Tibial nerve (tissue), 4 donors: ENCODE data around the gene UNKL. TPM values are rescaled to one million over a fixed set of nuclear protein-coding genes. Genes with fewer than 3 reads are reported as not detected.

ENCODE experiments used
- DNase-seq, 2 donors: peaks; one replicate each; pipeline ENCODE4 v3.0.0-alpha.2; 2019; ENCODE audit warnings: low spot score in 2 of 2
- H3K27ac ChIP-seq, 4 donors: fragments of 200-600 bp; sonication (generic) in 3 of 4; one replicate each; pipeline ENCODE4 v1.5.1; 2017 to 2019; ENCODE audit warnings: mild to moderate bottlenecking in 1 of 4
- H3K27me3 ChIP-seq, 2 donors: fragments of 200-600 bp; sonication (generic) in 1 of 2; one replicate each; pipeline versions ENCODE4 v1.5.1 to v1.6.0; 2017 to 2019
- H3K36me3 ChIP-seq, 3 donors: fragments of 200-600 bp; sonication (generic); one replicate each; pipeline ENCODE4 v1.5.1; 2018 to 2019
- H3K4me1 ChIP-seq, 4 donors: fragments of 200-600 bp; sonication (generic) in 3 of 4; one replicate each; pipeline ENCODE4 v1.5.1; 2017 to 2019
- H3K4me3 ChIP-seq, 4 donors: fragments of 200-600 bp; sonication (generic) in 3 of 4; one replicate each; pipeline ENCODE4 v1.5.1; 2017 to 2019; ENCODE audit warnings: mild to moderate bottlenecking in 1 of 4, moderate library complexity in 1 of 4
- H3K9me3 ChIP-seq, 4 donors: fragments of 200-600 bp; sonication (generic) in 3 of 4; one replicate each; pipeline ENCODE4 v1.5.1; 2017 to 2019
- EP300 ChIP-seq, 2 donors: sonication (generic); formaldehyde crosslinking; IDR thresholded peaks; one replicate each; pipeline ENCODE4 v1.6.1; 2017; ENCODE audit warnings: antibody characterized with exemption in 2 of 2, mild to moderate bottlenecking in 1 of 2
- POLR2A ChIP-seq, 2 donors: fragments of 450-650 bp; IDR thresholded peaks; one replicate each; pipeline ENCODE4 v1.6.1; 2017; ENCODE audit warnings: antibody characterized with exemption in 2 of 2, mild to moderate bottlenecking in 2 of 2, moderate library complexity in 2 of 2
- WGBS, 2 donors: methylation state at CpG; one replicate each; pipeline ENCODE4 v1.1.5; 2018; 5-methylcytosine and 5-hydroxymethylcytosine counted together
- total RNA-seq, 4 donors: library from RNA; depleted of rRNA; stranded (reverse); fragments of >200 nt; gene quantifications; one replicate each; pipeline ENCODE4 v1.1.0, GENCODE V29; 2016
- TF ChIP-seq, protein P1 (sequence below), 5 experiments: fragments of 200-600 bp in 3 of 5; fragments of 450-650 bp in 2 of 5; sonication (generic) in 3 of 5; IDR thresholded peaks; one replicate each; pipeline ENCODE4 v1.5.1; 2016 to 2019; ENCODE audit warnings: antibody characterized with exemption in 5 of 5, mild to moderate bottlenecking in 3 of 5, moderate library complexity in 2 of 5

UNKL gene
- total RNA-seq, 4 donors from 2014 or later: 34.3 to 70.5 (median 45.0) TPM

DNA sequence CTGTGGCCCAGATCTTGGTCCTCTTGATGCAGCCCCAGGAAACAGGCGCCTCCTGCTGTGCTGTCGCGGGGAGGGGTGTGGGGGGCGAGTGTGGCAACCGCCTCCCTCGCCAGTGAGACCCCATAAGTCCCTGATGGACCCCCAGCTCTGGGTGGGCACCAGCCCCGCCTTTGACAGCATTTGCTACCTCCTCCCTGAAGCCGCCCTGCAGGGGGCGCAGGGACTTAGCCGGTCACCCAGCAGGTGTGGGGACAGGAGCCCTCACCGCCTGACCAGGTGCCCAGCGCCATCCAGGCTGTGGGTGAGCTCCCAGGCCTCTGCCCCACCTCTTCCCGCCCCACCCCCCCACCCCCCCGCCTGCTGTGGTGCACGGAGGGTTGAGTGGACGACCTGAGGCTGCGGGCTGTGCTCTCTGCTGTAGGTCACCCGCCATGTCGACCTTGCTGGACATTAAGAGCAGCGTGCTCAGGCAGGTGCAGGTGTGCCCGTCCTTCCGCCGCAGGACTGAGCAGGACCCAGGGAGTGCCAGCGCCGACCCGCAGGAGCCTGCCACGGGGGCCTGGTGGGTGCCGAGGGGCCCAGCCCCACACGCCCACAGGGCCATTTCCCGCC lies 76.3 kb downstream of the UNKL start:
- no peak for DNase-seq
- H3K9me3 ChIP-seq: no peaks in the 10 kb centered on the region
- TF ChIP-seq, protein P1, sequence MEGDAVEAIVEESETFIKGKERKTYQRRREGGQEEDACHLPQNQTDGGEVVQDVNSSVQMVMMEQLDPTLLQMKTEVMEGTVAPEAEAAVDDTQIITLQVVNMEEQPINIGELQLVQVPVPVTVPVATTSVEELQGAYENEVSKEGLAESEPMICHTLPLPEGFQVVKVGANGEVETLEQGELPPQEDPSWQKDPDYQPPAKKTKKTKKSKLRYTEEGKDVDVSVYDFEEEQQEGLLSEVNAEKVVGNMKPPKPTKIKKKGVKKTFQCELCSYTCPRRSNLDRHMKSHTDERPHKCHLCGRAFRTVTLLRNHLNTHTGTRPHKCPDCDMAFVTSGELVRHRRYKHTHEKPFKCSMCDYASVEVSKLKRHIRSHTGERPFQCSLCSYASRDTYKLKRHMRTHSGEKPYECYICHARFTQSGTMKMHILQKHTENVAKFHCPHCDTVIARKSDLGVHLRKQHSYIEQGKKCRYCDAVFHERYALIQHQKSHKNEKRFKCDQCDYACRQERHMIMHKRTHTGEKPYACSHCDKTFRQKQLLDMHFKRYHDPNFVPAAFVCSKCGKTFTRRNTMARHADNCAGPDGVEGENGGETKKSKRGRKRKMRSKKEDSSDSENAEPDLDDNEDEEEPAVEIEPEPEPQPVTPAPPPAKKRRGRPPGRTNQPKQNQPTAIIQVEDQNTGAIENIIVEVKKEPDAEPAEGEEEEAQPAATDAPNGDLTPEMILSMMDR (IDR thresholded peaks at IDR 0.05): peak in 2 of 5 experiments; percentile 9 to 14
- TF ChIP-seq EP300 (IDR thresholded peaks at IDR 0.05): no peak
- peaks cover 3 to 62% of the 10 kb centered on the region in 2 donors for H3K27me3 ChIP-seq
- no peak overlapping the region for H3K4me3 ChIP-seq
- H3K27ac ChIP-seq: no peak overlapping the region
- 44 to 50% methylated on average over 8 to 22 of the region's 30 CpGs for WGBS, 2 donors
- H3K4me1 ChIP-seq: peaks cover 0 to 26% (median 15%) of the 10 kb centered on the region in 4 donors
- no peaks in the 10 kb centered on the region for H3K36me3 ChIP-seq

DNA sequence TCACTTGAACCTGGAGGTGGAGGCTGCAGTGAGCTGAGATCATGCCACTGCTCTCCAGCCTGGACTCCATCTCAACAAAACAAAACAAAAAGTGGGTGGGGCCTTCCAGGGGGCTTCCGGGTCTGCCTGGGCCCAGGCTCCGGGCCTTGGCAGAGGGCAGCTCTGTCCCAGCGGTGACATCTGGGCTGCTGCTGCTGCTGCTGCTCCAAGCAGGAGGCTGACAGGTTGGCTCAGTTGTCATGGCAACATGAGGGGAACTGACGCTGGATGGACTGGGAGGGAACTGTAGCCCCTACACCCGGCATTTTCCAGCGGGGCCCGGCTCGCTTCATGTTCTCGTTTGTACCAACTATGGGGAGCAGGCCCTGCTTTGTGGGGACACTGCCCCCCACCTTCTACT lies 77.0 kb downstream of the UNKL start:
- no peak overlapping the region for H3K27ac ChIP-seq
- TF ChIP-seq, protein P1 (IDR thresholded peaks at IDR 0.05): no peak
- TF ChIP-seq POLR2A (IDR thresholded peaks at IDR 0.05) (no peak), EP300 (IDR thresholded peaks at IDR 0.05) (no peak)
- 37 to 57% methylated on average over 7 to 9 of the region's 9 CpGs for WGBS, 2 donors
- H3K27me3 ChIP-seq: peaks cover 3 to 65% of the 10 kb centered on the region in 2 donors
- no peak overlapping the region for H3K4me3 ChIP-seq
- H3K9me3 ChIP-seq: no peaks in the 10 kb centered on the region
- DNase-seq: no peak
- H3K4me1 ChIP-seq: peaks cover 0 to 26% (median 13%) of the 10 kb centered on the region in 4 donors
- no peaks in the 10 kb centered on the region for H3K36me3 ChIP-seq

DNA sequence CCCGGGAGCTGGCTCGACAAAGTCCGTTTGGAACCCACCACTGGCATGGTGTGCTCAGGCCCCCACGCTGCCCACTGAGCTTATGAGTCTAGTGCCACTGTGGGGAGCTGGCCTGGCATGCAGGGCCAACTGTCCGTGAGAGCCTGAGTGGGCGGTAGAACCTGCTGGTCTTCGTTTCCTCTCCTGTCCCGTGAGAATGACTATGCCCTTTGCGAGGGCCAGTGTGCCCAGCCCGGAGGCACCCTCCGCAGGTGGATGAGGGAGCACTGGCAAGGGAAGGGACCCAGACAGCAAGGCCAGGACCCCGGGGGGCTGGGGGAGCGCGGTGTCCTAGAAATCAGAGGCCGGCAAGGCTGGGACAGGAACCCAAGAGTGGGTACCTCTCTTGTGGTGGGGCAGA lies 77.9 kb downstream of the UNKL start:
- DNase-seq: no peak
- WGBS, 2 donors: 66 to 87% methylated on average over 3 to 9 of the region's 15 CpGs
- Histone ChIP-seq H3K36me3 (no peaks in the 10 kb centered on the region), H3K9me3 (no peaks in the 10 kb centered on the region), H3K27ac (no peak overlapping the region), H3K4me3 (no peak overlapping the region), H3K27me3 (peaks cover 3 to 71% of the 10 kb centered on the region in 2 donors), H3K4me1 (peaks cover 0 to 30% (median 16%) of the 10 kb centered on the region in 4 donors)
- no peak for TF ChIP-seq EP300 (IDR thresholded peaks at IDR 0.05)
- TF ChIP-seq POLR2A (IDR thresholded peaks at IDR 0.05): no peak
- TF ChIP-seq, protein P1 (IDR thresholded peaks at IDR 0.05): no peak

DNA sequence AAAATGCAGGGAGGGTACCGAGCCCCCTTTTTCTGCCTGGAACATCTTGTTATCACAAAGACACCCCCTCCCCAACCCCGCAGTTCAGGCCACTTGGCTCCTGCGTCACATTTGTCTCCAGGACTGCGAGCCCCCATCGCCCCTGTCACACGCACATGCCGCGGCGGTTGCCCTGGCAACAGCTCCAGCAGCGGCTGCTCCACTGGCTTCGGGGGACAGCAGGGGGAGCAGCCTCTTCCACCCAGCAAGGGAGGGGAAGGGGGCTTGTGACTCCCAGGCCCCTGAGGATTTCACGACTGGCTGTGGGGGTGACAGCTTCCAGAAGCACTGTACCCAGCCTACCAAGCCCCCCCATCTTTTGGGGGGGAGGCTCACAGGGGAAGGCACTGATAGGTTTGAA lies 78.5 kb downstream of the UNKL start:
- H3K4me3 ChIP-seq: no peak overlapping the region
- H3K27me3 ChIP-seq: peaks cover 3 to 77% of the 10 kb centered on the region in 2 donors
- WGBS, 2 donors: 6 to 11% methylated on average over 9 to 12 of the region's 12 CpGs
- peaks cover 0 to 35% (median 21%) of the 10 kb centered on the region in 4 donors for H3K4me1 ChIP-seq
- no peak overlapping the region for H3K27ac ChIP-seq
- H3K36me3 ChIP-seq: no peaks in the 10 kb centered on the region
- no peak for TF ChIP-seq POLR2A (IDR thresholded peaks at IDR 0.05)
- TF ChIP-seq, protein P1 (IDR thresholded peaks at IDR 0.05): no peak
- TF ChIP-seq EP300 (IDR thresholded peaks at IDR 0.05): no peak
- H3K9me3 ChIP-seq: no peaks in the 10 kb centered on the region
- DNase-seq: no peak

DNA sequence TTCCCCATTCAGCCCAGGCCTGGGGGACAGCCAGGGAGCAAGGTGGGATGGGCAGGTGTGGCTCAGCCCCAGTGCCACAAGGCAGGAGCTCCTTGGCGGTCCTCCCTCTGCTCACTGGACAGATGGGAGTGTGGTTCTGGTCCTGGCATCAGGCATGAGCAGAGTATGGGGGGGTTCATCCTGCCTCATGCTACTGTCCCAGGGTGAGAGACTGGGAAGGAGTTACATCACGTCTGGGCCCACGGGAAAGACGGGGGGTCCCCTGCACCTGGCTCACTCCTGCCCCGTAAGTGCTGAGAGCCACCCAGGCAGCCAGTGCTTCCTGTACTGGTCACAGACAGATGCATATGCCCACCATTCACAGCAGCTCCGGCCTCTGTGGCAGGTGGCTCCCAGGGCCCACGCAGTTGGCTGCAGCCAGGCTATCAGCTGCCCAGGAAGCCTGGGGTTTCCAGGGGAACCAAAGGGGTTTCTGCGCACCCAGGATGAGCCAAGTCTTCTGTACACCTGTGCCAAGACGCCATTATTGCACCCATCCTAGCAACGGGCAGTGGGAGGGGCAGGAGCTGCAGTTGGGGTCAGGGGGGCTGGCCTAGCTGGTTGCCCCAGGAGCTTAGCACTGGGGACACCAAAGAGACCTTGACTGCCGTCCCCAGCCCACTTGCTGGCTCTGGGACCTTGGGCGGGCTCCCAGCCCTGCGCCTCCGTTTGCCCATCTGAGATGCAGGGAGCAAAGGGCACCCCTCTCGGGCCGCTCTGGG lies 79.1 kb downstream of the UNKL start:
- TF ChIP-seq EP300 (IDR thresholded peaks at IDR 0.05) (no peak), POLR2A (IDR thresholded peaks at IDR 0.05) (no peak)
- TF ChIP-seq, protein P1 (IDR thresholded peaks at IDR 0.05): no peak
- Histone ChIP-seq H3K27me3 (peaks cover 3 to 83% of the 10 kb centered on the region in 2 donors), H3K36me3 (peaks cover 0 to 3% (median 0%) of the 10 kb centered on the region in 3 donors), H3K4me3 (no peak overlapping the region), H3K27ac (no peak overlapping the region), H3K9me3 (peaks cover 0 to 5% (median 0%) of the 10 kb centered on the region in 4 donors), H3K4me1 (peaks cover 0 to 36% (median 22%) of the 10 kb centered on the region in 4 donors)
- DNase-seq: no peak
- 33 to 41% methylated on average over 11 to 16 of the region's 16 CpGs for WGBS, 2 donors
